Islet precursor cell (in vitro differentiated cells): Measurements from ENCODE around the gene BCAP29.
A peak's percentile ranks its signal among the peaks of the same experiment; 100 is the strongest.

Experiments
- DNase-seq: peaks from one replicate; pipeline ENCODE4 v3.0.0-alpha.2; 2018

Gene BCAP29

GRCh38 chr7:107584716-107585115 is 4.7 kb downstream of the BCAP29 start:
- no peak for DNase-seq

GRCh38 chr7:107588529-107589130 is 8.6 kb downstream of the BCAP29 start:
- no peak for DNase-seq

GRCh38 chr7:107591421-107591820 is 11.4 kb downstream of the BCAP29 start:
- no peak for DNase-seq

- no peak for DNase-seq
Observed at GRCh38 chr7:107592361-107593024, 12.4 kb downstream of the BCAP29 start.

- no peak for DNase-seq
Observed at GRCh38 chr7:107593025-107593410, 13.0 kb downstream of the BCAP29 start.

- DNase-seq = peak; percentile 95
Observed at GRCh38 chr7:107594961-107595737, 15.1 kb downstream of the BCAP29 start.

- no peak for DNase-seq
Observed at GRCh38 chr7:107596881-107597581, 17.0 kb downstream of the BCAP29 start.

GRCh38 chr7:107597582-107597916 is 17.5 kb downstream of the BCAP29 start:
- DNase-seq = no peak

- DNase-seq = no peak
Observed at GRCh38 chr7:107597953-107598352, 17.9 kb downstream of the BCAP29 start.

GRCh38 chr7:107599262-107599661 is 19.2 kb downstream of the BCAP29 start:
- no peak for DNase-seq

GRCh38 chr7:107600816-107601215 is 20.8 kb downstream of the BCAP29 start:
- no peak for DNase-seq

- DNase-seq = no peak
Observed at GRCh38 chr7:107605218-107605815, 25.3 kb downstream of the BCAP29 start.

- no peak for DNase-seq
Observed at GRCh38 chr7:107606303-107606702, 26.3 kb downstream of the BCAP29 start.

GRCh38 chr7:107609811-107610261 is 29.8 kb downstream of the BCAP29 start:
- no peak for DNase-seq

- DNase-seq = no peak
Observed at GRCh38 chr7:107610323-107610722, 30.3 kb downstream of the BCAP29 start.

GRCh38 chr7:107613439-107613838 is 33.4 kb downstream of the BCAP29 start:
- no peak for DNase-seq

GRCh38 chr7:107613948-107614347 is 33.9 kb downstream of the BCAP29 start:
- DNase-seq = no peak

- no peak for DNase-seq
Observed at GRCh38 chr7:107614425-107614824, 34.4 kb downstream of the BCAP29 start.

GRCh38 chr7:107615910-107616680 is 36.0 kb downstream of the BCAP29 start:
- no peak for DNase-seq

- no peak for DNase-seq
Observed at GRCh38 chr7:107622429-107622828, 42.4 kb downstream of the BCAP29 start.

GRCh38 chr7:107622894-107623293 is 42.8 kb downstream of the BCAP29 start:
- DNase-seq = no peak

- DNase-seq = no peak
Observed at GRCh38 chr7:107627002-107627401, 47.0 kb downstream of the BCAP29 start.
